ENCODE measurements around the gene KCNJ1. TPM values are rescaled to one million over a fixed set of nuclear protein-coding genes. Genes with fewer than 3 reads are reported as not detected.

KCNJ1 gene
- total and polyA plus RNA-seq, 2 donors, result 0.09 TPM; not detected in 1

DNA sequence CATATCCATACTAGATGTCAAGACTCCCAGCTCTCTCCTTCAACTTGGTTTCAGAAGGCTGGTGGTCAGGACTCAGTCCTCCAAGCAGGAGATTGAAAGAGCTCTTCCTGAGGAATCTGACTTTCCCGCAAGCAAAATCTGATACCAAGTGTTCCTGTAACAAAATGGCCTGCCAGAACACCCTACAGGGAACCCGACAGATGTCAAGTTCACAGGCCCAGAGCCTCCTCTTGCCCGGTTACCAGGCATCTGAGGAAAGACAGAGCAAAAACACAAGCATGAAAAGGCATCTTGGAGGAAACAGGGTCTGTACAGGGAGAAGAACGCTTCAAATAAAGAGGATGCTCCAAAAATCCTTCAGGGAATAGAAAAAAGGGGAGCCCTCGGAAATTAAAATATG, 15.4 kb upstream of the KCNJ1 start:
- DNase-seq (ENCODE audit: extremely low spot score), result no peak
- Histone ChIP-seq H3K27ac (ENCODE audit: low read depth) (no peak overlapping the region), H3K4me3 (ENCODE audit: low read depth, low read length) (no peak overlapping the region), H3K36me3 (ENCODE audit: insufficient read depth) (no peaks in the 10 kb centered on the region), H3K4me1 (ENCODE audit: insufficient read depth) (no peaks in the 10 kb centered on the region)
- WGBS, result 74% methylated on average over 5 of the region's 5 CpGs

DNA sequence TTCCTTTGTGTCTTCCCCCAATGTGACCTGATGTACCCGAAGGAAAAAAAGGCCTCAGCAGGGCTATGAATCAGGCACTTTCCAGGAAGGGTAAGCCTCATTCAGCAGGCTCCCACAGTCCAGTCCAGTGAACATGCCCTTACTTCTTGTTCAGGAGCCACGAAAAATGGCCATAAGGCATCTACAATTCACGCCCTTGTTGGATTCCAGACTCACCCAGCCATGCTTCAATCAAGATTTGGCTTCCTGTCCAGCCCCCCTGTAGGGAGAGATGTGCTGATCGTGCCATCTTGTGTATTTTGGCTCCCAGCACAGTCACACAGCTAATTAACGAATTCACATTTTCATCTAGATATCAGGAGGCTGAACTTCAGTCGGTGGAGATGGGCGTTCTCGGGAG, 14.1 kb upstream of the KCNJ1 start:
- no peaks in the 10 kb centered on the region for H3K4me1 ChIP-seq (ENCODE audit: insufficient read depth)
- no peaks in the 10 kb centered on the region for H3K36me3 ChIP-seq (ENCODE audit: insufficient read depth)
- no peak overlapping the region for H3K4me3 ChIP-seq (ENCODE audit: low read depth, low read length)
- no peak for DNase-seq (ENCODE audit: extremely low spot score)
- WGBS, result 90% methylated on average over 8 of the region's 8 CpGs
- no peak overlapping the region for H3K27ac ChIP-seq (ENCODE audit: low read depth)

DNA sequence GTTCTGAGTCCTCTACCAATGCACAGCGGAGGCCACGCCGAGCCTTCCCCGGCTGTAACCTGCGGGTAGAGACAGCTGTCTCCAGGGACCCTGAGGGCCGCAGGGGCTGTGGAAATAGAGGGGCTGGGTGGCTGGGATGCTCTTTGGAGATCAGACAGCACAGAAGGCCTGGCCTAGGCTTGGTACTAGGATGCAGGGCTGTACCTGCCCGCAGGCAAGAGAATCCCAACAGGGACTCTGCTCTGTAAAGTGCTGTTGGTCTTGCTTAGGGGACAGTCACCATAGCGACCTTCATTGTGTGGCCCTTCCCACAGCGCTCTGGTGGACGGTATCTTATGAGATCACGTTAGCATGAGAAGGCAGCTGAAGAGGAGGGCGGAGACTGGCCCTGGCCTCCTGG, 12.7 kb upstream of the KCNJ1 start:
- WGBS, result 86% methylated on average over 12 of the region's 12 CpGs
- Histone ChIP-seq H3K4me1 (ENCODE audit: insufficient read depth) (no peaks in the 10 kb centered on the region), H3K4me3 (ENCODE audit: low read depth, low read length) (no peak overlapping the region), H3K27ac (ENCODE audit: low read depth) (no peak overlapping the region), H3K36me3 (ENCODE audit: insufficient read depth) (no peaks in the 10 kb centered on the region)
- DNase-seq (ENCODE audit: extremely low spot score), result no peak

DNA sequence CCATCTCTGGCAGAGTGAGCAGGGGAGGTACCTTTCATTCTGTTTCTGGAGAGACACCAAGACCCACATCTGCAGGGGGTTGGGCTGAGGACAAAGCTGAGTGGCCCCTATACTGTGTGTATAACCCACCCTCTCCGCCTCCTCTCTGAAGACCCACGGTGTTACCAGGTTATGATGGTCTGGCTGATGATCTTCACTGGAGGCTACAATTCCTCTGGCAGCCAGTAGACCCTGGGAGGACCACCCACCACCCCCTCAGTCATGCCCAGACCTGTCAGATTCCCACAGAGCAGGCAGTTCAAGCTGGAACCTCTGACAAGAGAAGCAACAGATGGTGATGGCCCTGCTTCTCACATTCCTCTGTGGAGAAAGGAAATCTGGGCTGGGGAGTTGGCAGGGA, 11.4 kb upstream of the KCNJ1 start:
- WGBS, result 86% methylated on average over 2 of the region's 2 CpGs
- no peak overlapping the region for H3K27ac ChIP-seq (ENCODE audit: low read depth)
- no peak for DNase-seq (ENCODE audit: extremely low spot score)

DNA sequence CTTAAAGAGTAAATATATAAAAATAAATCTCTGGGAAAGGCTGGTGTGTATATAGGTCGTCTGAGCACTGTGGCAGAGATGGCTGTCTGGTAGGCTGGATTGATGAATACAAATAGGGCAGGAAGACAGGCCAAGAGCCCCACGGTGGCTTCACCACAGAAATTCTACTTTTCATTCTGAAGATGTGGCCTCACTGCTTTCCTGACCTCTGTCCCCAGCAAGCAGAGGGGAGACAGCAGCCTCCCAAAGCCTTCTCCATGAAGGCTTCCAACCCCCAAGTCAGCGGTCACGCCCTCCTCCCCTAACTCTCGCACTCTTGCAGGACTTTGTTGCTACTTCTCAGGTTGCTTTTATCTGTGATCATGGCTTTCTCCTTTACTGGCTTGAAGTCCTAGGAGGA, 10.6 kb upstream of the KCNJ1 start:
- H3K36me3 ChIP-seq (ENCODE audit: insufficient read depth), result no peaks in the 10 kb centered on the region
- 74% methylated on average over 5 of the region's 5 CpGs for WGBS
- H3K27ac ChIP-seq (ENCODE audit: low read depth), result no peak overlapping the region
- no peak for DNase-seq (ENCODE audit: extremely low spot score)
- no peaks in the 10 kb centered on the region for H3K4me1 ChIP-seq (ENCODE audit: insufficient read depth)
- H3K4me3 ChIP-seq (ENCODE audit: low read depth, low read length), result no peak overlapping the region

More for the DNA sequence above, 11.4 kb upstream of the KCNJ1 start:
- no peaks in the 10 kb centered on the region for H3K4me1 ChIP-seq (ENCODE audit: insufficient read depth)
- no peaks in the 10 kb centered on the region for H3K36me3 ChIP-seq (ENCODE audit: insufficient read depth)
- H3K4me3 ChIP-seq (ENCODE audit: low read depth, low read length), result no peak overlapping the region

DNA sequence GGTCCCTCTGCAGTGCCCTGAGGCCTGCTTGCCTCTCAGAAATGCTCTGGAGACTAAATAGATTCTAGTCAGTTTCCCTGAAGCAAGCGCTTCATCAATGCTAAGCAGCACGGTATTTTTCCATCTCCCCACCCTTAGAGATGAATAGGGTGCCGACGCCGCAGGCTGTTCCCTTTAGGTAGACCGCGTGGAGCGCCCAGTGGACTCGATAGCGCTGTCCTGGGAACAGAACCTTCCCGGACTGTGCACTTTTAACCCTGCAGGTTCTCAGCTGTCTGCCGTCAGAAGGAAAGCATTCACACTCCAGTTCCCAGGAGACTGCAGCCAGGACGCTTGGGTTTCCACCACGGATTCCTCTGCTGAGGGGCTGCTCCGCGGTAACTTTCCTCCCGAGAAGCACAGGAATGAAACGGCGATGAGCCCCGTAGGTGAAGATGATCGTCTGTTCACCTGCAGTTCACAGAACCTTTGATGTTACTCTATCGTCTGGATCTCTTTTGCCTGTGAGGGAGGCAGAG, 9.1 kb upstream of the KCNJ1 start:
- H3K36me3 ChIP-seq (ENCODE audit: insufficient read depth), result no peaks in the 10 kb centered on the region
- no peak overlapping the region for H3K4me3 ChIP-seq (ENCODE audit: low read depth, low read length)
- WGBS, result 86% methylated on average over 22 of the region's 22 CpGs
- H3K4me1 ChIP-seq (ENCODE audit: insufficient read depth), result no peaks in the 10 kb centered on the region
- DNase-seq (ENCODE audit: extremely low spot score), result no peak
- H3K27ac ChIP-seq (ENCODE audit: low read depth), result no peak overlapping the region

DNA sequence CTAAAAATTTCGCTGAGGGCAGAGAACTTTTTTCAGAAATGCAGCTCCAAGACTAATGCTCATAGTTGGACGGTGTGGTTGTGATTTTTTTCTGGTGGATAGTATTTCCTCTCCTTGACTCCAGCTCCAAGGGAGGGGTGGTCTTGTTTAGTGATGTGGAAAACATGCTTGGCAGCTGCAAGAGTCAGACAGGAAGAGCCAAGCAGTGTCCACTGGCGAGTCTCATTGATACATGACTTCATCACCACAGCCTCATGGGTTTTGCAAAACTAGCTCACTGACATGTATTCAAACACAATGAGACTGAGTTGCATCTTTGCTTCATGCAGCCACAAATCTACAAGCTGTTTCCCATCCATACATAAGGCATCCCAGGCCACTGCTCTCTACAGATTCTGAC, 7.3 kb upstream of the KCNJ1 start:
- Histone ChIP-seq H3K4me3 (ENCODE audit: low read depth, low read length) (no peak overlapping the region), H3K4me1 (ENCODE audit: insufficient read depth) (no peaks in the 10 kb centered on the region), H3K27ac (ENCODE audit: low read depth) (no peak overlapping the region), H3K36me3 (ENCODE audit: insufficient read depth) (no peaks in the 10 kb centered on the region)
- 59% methylated on average over 3 of the region's 3 CpGs for WGBS
- DNase-seq (ENCODE audit: extremely low spot score), result no peak

DNA sequence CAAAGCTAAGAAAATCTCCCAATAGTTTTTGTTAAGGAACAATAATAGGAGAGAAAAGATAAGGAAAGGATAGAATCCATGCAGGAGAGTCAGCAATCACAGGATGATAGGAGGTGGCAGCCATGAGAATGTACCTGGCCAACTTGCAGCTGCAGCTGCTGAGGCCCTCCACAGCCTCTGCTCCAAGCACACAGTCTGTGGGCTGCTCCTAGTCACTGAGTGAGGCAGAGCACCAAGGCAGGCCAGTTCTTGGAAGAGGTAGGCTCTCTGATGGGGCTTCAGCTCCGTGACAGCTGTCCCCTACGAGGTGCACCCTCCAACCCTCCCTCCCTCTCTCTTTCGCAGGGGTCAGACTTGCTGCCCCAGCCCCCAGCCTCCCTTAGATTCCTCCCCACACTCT, 5.5 kb upstream of the KCNJ1 start:
- no peaks in the 10 kb centered on the region for H3K36me3 ChIP-seq (ENCODE audit: insufficient read depth)
- H3K4me1 ChIP-seq (ENCODE audit: insufficient read depth), result no peaks in the 10 kb centered on the region
- 70% methylated on average over 3 of the region's 3 CpGs for WGBS
- no peak overlapping the region for H3K27ac ChIP-seq (ENCODE audit: low read depth)
- DNase-seq (ENCODE audit: extremely low spot score), result no peak
- no peak overlapping the region for H3K4me3 ChIP-seq (ENCODE audit: low read depth, low read length)

DNA sequence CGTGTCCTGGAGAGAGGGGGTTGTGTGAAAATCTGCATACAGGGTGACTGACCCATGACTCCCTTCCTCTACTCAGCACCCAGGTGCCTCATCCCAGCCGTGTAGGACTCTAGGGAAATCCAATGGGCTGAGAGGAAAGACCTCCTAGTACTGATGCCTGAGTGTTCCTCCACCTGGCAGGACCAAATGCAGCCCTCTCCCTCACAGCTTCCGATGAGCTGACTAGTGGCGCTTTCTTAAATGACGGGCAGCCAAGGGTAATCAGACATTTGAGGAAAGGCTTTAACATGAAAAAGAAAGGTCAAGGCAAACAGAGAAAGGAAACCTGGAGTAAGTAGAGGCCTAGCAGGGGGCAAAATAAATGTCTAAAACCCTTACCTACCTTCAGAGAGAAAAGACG, 5.0 kb upstream of the KCNJ1 start:
- H3K36me3 ChIP-seq (ENCODE audit: insufficient read depth), result no peaks in the 10 kb centered on the region
- DNase-seq (ENCODE audit: extremely low spot score), result no peak
- H3K4me1 ChIP-seq (ENCODE audit: insufficient read depth), result no peaks in the 10 kb centered on the region
- no peak overlapping the region for H3K4me3 ChIP-seq (ENCODE audit: low read depth, low read length)
- no peak overlapping the region for H3K27ac ChIP-seq (ENCODE audit: low read depth)
- WGBS, result 81% methylated on average over 6 of the region's 6 CpGs

DNA sequence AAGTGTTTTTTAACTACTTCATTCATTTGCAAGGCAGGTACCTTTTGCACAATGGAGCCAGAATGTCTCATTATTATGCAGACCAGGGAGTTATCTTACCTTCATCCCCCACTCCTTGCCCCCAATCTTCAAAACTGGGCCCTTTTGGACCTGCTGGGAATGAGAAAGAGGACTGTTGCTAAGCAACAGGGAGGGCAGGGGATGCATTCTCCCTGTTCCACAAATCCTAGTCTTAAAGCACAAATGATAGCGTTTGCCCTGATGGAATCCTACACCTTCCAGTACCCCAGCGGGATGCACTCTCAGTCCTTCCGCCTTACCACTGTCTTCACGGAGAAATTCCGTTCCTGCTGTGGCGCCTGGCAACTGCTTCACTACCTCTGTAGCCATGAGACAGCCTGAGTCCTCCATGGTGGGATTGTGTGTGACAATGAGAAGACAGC, 4.1 kb upstream of the KCNJ1 start:
- Histone ChIP-seq H3K4me1 (ENCODE audit: insufficient read depth) (no peaks in the 10 kb centered on the region), H3K36me3 (ENCODE audit: insufficient read depth) (no peaks in the 10 kb centered on the region), H3K4me3 (ENCODE audit: low read depth, low read length) (no peak overlapping the region), H3K27ac (ENCODE audit: low read depth) (no peak overlapping the region)
- 72% methylated on average over 6 of the region's 6 CpGs for WGBS
- DNase-seq (ENCODE audit: extremely low spot score), result no peak

DNA sequence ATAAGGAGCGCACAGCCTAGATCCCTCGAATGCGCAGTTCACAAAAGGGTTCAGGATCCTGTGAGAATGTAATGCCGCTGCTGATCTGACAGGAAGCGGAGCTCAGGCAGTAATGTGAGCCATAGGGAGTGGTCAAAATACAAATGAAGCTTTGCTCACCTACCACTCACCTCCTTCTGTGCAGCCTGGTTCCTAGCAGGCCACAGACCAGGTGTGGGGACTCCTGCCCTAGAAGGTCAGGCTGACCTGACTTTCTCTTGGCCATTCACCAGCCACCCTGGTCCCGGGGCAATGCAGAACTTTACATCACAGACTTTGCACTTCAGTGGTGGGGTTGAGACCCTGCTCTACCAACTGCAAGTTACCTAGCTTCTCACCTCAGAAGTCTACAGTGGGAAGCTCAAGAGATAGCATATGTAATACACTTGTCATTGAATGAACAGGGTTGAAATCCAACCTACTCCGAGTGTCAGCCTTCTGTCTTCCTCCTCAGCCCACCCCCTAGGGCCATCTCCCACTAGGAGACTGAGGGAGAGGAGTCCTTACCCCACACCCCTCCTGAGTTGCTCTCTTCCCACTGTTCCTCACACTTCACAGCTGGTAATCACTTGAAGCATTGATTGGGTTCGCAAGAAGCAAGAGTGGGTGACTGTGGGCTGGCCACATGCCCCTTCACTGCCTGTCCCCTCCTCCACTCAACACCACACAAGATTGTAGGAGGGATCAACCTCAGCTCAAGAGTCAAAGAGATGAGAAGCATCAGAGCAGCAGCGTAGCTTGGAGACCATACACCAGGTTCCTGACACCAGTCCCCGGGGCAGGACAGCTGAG, 2.0 kb upstream of the KCNJ1 start:
- 90% methylated on average over 10 of the region's 10 CpGs for WGBS
- no peaks in the 10 kb centered on the region for H3K36me3 ChIP-seq (ENCODE audit: insufficient read depth)
- H3K4me3 ChIP-seq (ENCODE audit: low read depth, low read length), result no peak overlapping the region
- H3K27ac ChIP-seq (ENCODE audit: low read depth), result no peak overlapping the region
- DNase-seq (ENCODE audit: extremely low spot score), result no peak
- no peaks in the 10 kb centered on the region for H3K4me1 ChIP-seq (ENCODE audit: insufficient read depth)

DNA sequence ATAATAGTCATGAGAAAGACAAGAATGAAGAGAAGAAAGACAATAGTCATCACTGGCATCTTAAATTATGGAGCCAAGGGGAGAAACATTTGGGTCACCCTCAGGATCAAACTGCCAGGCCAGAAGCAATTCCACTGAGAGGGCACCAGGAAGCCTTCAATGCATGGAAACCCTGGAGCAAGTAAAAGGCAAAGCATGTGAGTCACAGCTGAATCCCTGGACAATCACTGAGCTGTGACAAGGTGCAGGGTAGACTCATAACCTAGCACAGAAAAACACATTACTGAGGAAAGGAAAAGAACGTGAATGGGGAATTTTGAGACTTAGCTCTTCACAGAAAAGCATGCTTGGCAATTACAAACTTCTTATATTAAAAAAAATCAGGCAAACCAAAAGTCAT, 1.6 kb downstream of the KCNJ1 start:
- WGBS, result 97% methylated on average over 1 of the region's 1 CpG
- Histone ChIP-seq H3K36me3 (ENCODE audit: insufficient read depth) (no peaks in the 10 kb centered on the region), H3K4me1 (ENCODE audit: insufficient read depth) (no peaks in the 10 kb centered on the region), H3K27ac (ENCODE audit: low read depth) (no peak overlapping the region), H3K4me3 (ENCODE audit: low read depth, low read length) (no peak overlapping the region)
- no peak for DNase-seq (ENCODE audit: extremely low spot score)

DNA sequence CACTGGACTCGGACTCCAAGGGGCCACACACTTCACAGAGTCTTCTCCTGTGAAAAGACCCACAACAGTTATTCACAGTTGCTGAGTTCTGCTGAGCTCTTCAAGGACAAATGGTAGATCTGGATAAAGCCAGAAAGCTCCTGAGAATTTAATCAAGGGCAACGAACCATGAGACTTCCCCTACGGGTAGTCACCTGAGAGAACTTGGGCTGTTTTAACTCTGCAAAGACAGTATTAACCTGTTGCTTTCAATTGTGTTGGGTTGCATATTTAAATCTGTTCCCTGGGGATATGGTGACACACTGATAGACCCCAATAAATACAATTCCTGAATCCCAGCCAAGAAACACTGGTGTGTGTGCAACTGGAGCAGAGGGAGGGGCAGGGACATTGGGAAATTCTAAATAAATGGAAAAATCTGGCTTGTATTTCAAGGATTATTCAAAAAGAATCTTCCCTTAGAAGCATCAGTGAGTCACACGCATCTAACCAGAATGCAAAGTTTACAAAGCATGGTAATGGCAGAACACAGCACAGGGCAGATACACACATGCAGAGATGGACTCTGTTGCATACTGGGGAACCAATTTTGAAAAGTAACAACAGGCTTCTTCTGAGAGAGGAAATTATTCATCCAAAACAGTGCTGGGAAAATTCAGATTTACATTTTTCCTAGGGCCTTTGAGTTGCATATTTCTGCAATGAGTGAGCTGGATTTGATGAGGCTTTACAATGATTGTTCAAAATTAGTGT, 4.0 kb downstream of the KCNJ1 start:
- no peaks in the 10 kb centered on the region for H3K4me1 ChIP-seq (ENCODE audit: insufficient read depth)
- no peak overlapping the region for H3K27ac ChIP-seq (ENCODE audit: low read depth)
- 51% methylated on average over 4 of the region's 4 CpGs for WGBS
- no peak for DNase-seq (ENCODE audit: extremely low spot score)
- H3K4me3 ChIP-seq (ENCODE audit: low read depth, low read length), result no peak overlapping the region
- H3K36me3 ChIP-seq (ENCODE audit: insufficient read depth), result no peaks in the 10 kb centered on the region

DNA sequence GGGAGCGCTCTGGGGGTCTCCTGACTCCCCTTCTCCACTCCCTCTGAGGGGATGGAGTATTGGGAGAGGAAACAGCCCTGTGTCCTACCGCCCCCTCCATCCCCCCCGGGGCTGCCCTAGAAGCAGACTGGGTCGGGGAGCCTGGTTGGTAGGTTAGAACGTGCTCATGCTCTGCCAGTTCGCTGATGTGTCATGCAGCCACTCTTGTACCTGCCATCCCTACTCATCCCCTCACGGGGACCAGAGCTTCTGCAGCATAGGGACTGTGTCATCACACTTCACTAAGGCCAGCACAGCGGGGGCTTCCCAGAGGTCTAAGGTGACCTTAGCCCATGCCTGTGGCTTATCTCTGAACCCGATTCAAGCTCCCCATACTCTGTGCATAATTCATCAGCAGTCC, 4.7 kb downstream of the KCNJ1 start:
- WGBS, result 84% methylated on average over 9 of the region's 9 CpGs

More for the DNA sequence above, 4.7 kb downstream of the KCNJ1 start:
- no peak for DNase-seq (ENCODE audit: extremely low spot score)
- H3K4me1 ChIP-seq (ENCODE audit: insufficient read depth), result no peaks in the 10 kb centered on the region
- no peaks in the 10 kb centered on the region for H3K36me3 ChIP-seq (ENCODE audit: insufficient read depth)
- no peak overlapping the region for H3K4me3 ChIP-seq (ENCODE audit: low read depth, low read length)
- no peak overlapping the region for H3K27ac ChIP-seq (ENCODE audit: low read depth)
